GM20431 (cell line): ENCODE measurements around the gene MYO18A.
"Not testable (repeated sequence)": the region's sequence is repeated elsewhere in the genome, so short reads cannot be mapped to it uniquely, and the experiment has no call there.

Experiments
- in situ Hi-C: fragments of 300-500 bp; cut with MseI, MboI; formaldehyde crosslinking; loops from one replicate; pipeline ENCODE4 v1.15.0; 2020; ENCODE audit warnings: low sequenced_read_pairs; ENCODE audit not compliant: unreplicated experiment

Gene MYO18A

GRCh38 chr17:29180034-29180787, at the start of gene MYO18A:
TSS of gene MYO18A (minus strand) at chr17:29180398. CDS start at chr17:29166940, 13,458 bp downstream.
- in situ Hi-C loops: no loop called here

GRCh38 chr17:29225396-29225795, 45.2 kb upstream of the MYO18A start:
- in situ Hi-C loops: no loop called here

DNA sequence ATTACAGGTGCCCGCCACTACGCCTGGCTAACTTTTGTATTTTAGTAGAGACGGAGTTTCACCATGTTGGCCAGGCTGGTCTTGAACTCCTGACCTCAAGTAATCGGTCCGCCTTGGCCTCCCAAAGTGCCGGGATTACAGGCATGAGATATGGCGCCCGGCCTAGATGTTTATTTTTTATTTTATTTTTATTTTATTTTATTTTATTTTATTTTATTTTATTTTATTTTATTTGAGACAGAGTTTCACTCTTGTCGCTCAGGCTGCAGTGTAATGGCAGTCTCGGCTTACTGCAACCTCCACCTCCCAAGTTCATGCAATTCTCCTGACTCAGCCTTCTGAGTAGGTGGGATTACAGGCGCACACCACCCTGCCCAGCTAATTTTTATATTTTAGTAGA, 41.1 kb upstream of the MYO18A start:
- in situ Hi-C loops: not testable (repeated sequence)

- in situ Hi-C loops: no loop called here
Observed at GRCh38 chr17:29219378-29220047, 39.3 kb upstream of the MYO18A start.

- in situ Hi-C loops: no loop called here
Observed at GRCh38 chr17:29216856-29217255, 36.7 kb upstream of the MYO18A start.

DNA sequence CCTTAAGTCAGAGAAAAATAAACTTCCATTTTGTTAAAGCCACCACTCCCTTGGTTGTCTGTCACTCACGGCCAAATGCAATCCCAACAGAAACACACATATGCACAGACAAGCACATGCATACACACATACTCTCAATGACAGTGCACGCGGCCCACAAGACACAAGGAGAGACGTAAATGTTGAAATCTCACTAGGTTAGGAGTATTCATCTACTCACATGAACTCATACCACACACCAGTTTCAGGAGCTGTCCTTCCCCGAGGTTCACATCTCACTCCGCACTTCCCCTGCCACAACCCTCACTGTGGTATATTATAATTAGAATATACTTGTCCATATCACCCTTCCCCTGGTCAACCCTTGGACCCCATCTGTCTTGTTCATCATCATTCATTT, 36.0 kb upstream of the MYO18A start:
- in situ Hi-C loops: no loop called here

GRCh38 chr17:29215717-29216116, 35.5 kb upstream of the MYO18A start:
- in situ Hi-C loops: no loop called here

DNA sequence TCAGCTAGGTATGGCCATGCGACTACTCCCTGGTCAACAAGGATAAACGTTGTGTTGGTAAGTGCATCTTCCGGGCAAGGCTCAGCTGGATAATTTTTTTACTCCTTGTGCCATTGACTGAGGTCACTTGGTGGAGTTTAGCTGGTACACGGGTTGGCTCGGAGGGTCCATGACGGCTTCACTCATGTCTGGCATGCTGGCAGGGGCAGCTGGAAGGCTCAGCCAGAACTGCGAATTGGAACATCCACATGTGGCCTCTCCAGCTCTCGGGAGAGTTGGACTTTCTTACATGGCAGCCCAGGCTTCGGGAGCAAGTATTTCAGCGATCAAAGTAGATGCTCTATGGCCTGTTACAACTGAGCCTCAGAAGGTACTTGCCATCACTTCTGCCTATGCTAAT, 35.0 kb upstream of the MYO18A start:
- in situ Hi-C loops: no loop called here

- in situ Hi-C loops: no loop called here
Observed at GRCh38 chr17:29214215-29215146, 34.3 kb upstream of the MYO18A start.

DNA sequence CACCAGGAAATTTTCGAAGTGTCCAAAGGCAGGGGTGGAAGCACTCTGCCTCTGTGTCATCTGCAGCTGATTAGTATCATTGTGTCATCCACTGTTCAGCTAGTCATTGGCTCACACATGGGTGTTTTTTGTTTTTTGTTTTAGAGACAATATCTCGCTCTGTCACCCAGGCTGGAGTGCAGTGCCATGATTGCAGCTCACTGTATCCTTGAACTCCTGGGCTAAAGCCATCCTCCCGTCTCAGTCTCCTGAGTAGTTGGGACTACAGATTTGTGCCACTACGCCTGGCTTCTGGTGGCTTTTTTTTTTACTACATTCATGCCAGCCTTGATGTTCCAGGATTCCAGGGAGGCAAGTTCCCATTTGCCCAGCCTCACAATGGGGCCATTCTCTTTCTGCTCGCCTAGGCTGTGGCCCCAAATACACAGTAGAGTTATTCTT, 32.5 kb upstream of the MYO18A start:
- in situ Hi-C loops: no loop called here

DNA sequence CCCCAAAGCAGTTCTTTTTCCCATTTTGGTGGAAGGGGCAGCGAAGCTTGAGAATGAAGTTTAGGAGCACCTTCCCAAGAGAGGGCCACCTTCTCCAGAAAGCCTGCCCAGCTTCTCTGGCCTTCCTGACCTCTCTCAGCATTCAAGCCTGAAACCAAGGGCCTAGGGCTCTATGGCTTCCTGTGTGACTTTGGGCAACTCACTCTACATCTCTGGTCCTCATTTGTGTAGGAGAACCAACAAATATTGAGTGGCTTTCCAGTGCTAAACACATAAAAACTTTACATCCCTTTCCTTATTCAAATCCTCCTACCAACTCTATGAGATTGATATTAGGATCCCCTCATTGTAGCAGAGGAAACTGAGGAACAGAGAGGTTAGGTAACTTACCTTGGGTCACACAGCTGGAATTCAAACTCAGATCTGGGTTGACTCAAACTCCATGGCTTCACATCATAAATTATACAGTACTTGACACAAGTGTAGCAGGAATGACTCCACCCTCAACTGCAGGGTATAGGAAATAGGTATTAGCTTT, 32.0 kb upstream of the MYO18A start:
- in situ Hi-C loops: no loop called here

- in situ Hi-C loops: no loop called here
Observed at GRCh38 chr17:29210879-29211278, 30.7 kb upstream of the MYO18A start.

DNA sequence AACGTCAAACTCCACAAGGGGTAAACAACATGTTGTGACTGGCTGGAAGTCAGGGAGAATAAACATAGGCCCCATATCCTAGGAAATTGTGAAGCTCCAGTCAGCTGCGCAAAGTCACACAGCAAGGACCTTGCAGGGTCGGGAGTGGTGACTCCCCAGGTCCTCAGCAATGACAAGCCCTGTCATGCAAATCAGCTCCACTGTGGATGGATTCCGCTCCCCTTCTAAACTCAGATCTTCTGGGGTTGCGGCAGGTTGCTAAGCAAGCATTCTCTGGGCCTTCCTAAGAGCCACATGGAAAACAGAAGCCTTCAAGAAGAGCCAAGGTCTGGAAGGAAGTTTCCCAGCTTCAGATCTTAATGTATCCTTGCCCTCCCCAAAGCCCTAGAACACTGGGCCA, 28.9 kb upstream of the MYO18A start:
- in situ Hi-C loops: no loop called here

DNA sequence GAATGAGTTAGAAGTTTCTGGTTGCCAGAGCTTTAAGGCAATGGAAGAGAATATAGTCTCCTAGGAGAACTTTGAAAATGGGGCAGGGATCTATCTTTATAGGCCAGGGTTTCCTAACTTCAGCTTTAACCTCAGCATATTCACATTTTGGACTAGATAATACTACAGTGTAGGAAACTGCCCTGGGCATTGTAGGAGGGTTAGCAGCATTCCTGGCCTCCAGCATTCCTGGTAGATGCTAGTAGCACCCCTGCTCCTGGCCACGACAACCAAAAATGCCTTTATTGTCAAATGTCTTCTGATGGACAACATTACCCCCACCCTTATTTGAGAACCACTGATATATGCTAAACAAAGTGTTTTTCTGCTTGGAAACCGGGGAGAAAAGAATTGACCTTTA, 27.8 kb upstream of the MYO18A start:
- in situ Hi-C loops: no loop called here

DNA sequence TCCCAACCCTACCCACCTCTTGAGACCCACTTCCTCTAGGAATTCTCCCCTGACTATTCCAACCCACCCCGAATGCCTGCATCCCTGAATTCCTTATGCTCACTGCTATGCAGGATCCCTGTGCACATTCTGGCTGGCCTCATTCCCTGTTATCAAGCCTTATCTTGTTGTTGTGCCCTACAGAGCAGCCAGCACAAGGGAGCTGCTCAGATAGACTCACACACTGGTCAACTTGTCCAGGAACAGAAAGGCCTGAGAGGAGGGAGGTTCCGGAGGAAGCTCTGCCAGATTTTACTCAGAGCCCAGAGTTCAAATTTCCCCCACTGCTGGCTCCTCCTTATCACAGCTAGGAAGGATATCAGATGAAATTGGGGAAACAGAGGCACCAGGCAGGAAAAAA, 24.8 kb upstream of the MYO18A start:
- in situ Hi-C loops: no loop called here

GRCh38 chr17:29204068-29204804, 24.0 kb upstream of the MYO18A start:
- in situ Hi-C loops: not testable (repeated sequence)

GRCh38 chr17:29197516-29198272, 17.5 kb upstream of the MYO18A start:
- in situ Hi-C loops: no loop called here

DNA sequence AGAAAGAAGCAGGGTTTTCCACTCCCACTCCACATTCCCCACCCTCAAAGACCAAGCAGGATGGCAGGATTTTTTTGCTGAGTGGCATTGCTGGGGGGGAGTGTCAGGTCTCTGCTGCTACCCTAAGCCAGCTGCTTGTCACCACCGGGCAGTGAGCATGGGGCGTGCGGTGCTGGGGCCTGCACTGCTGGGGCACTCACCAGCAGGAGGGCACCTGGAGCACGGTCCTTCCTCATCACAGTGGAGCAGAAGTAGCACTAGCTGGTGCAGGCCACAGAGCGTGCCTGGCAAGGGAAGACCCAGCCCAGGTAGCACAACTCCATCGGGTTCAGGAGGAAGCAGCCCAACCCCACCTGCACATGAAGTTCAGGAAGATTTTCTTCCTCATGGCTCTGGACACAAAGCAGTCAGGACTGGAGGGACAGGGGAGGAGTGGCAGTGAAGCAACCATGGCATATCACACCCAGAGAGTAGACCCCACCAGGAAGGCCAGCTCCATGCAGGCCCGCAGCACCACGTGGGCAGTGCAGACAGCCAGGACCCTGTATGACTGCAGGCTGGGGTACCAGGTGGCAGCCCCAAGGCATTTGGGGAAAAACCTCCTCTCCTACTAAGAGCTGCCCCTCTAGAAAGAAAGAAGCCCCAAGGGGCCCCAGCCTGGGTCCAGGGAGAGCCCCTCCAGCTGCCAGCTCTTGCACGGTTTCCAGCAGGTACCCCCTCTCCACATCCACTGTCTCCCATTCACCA, 16.7 kb upstream of the MYO18A start:
- in situ Hi-C loops: no loop called here
